A673 (cell line): Measurements from ENCODE around the gene ATXN7L2. TPM values are rescaled to one million over a fixed set of nuclear protein-coding genes. Genes with fewer than 3 reads are reported as not detected.

ENCODE experiments used
- BruUV-seq: library from RNA; stranded (reverse); fragments of 400-500 nt; replicated peaks from 2 replicates; lab custom pipeline; 2021; lab: Mats Ljungman, UMichigan
- CTCF ChIA-PET: fragments of 300-600 bp; sonication (Branson Sonifier 250); formaldehyde crosslinking; loops from one replicate; lab custom pipeline; 2022; ENCODE audit warnings: antibody characterized with exemption; lab: Charles Lee
- POLR2A ChIA-PET: fragments of 300-600 bp; sonication (Branson Sonifier 250); formaldehyde crosslinking; loops from one replicate; lab custom pipeline; 2022; ENCODE audit warnings: antibody characterized with exemption; ENCODE audit not compliant: low non-redundant PET; lab: Charles Lee
- DNase-seq: peaks from one replicate; pipeline ENCODE4 v3.0.0-alpha.2; 2015; ENCODE audit warnings: low spot score
- H3K27ac ChIP-seq: fragments of 200-600 bp; sonication (generic); 2 replicates; pipeline ENCODE4 v1.5.1; 2016; ENCODE audit warnings: mixed run types, low read depth, mild to moderate bottlenecking, mixed read lengths, antibody characterized with exemption, low read length; ENCODE audit not compliant: poor library complexity, severe bottlenecking
- H3K27me3 ChIP-seq: fragments of 200-600 bp; sonication (generic); replicated peaks from 2 replicates; pipeline ENCODE4 v1.6.1; 2017; ENCODE audit warnings: mixed run types, low read depth, mild to moderate bottlenecking, mixed read lengths, antibody characterized with exemption, low read length; ENCODE audit not compliant: insufficient read depth, poor library complexity
- H3K36me3 ChIP-seq: fragments of 200-600 bp; sonication (generic); 2 replicates; pipeline ENCODE4 v1.6.1; 2016; ENCODE audit warnings: mixed run types, mild to moderate bottlenecking, mixed read lengths, antibody characterized with exemption, low read length; ENCODE audit not compliant: insufficient read depth, poor library complexity, severe bottlenecking
- H3K4me1 ChIP-seq: fragments of 200-600 bp; sonication (generic); 2 replicates; pipeline ENCODE4 v1.6.1; 2017; ENCODE audit warnings: mixed run types, mild to moderate bottlenecking, mixed read lengths, antibody characterized with exemption, low read length; ENCODE audit not compliant: insufficient read depth, poor library complexity, severe bottlenecking
- H3K4me3 ChIP-seq: fragments of 200-600 bp; sonication (generic); 2 replicates; pipeline ENCODE4 v1.5.1; 2016; ENCODE audit warnings: low read depth, mixed run types, mild to moderate bottlenecking, mixed read lengths, low read length; ENCODE audit not compliant: poor library complexity, severe bottlenecking
- H3K9me3 ChIP-seq: fragments of 200-600 bp; sonication (generic); 2 replicates; pipeline ENCODE4 v1.6.1; 2016; ENCODE audit warnings: mixed run types, low read depth, mild to moderate bottlenecking, mixed read lengths, antibody characterized with exemption, low read length; ENCODE audit not compliant: poor library complexity, severe bottlenecking
- EZH2 ChIP-seq: fragments of 200-600 bp; sonication (generic); IDR thresholded peaks from 2 replicates; pipeline ENCODE4 v1.6.1; 2017; ENCODE audit warnings: borderline replicate concordance, low read depth, mild to moderate bottlenecking, mixed read lengths, antibody characterized with exemption, low read length; ENCODE audit not compliant: poor library complexity, severe bottlenecking
- intact Hi-C: fragments of 100-400 bp; cut with micrococcal nuclease; formaldehyde crosslinking; loops from one replicate; pipeline ENCODE4 v1.10.0; 2022; ENCODE audit not compliant: unreplicated experiment
- total RNA-seq: library from RNA; stranded (reverse); gene quantifications from 2 replicates; pipeline ENCODE4 v1.2.3, GENCODE V29; 2021
- TF ChIP-seq, protein P1 (sequence below): fragments of 300-800, 200-600 bp; sonication (generic); conservative IDR thresholded peaks from 2 replicates; pipeline ENCODE4 v1.5.1; 2017; ENCODE audit warnings: low read depth, mild to moderate bottlenecking, antibody characterized with exemption, low read length, moderate library complexity, mixed read lengths

ATXN7L2 gene
- total RNA-seq, 1 experiment from 2014 or later = 16.3 TPM

DNA sequence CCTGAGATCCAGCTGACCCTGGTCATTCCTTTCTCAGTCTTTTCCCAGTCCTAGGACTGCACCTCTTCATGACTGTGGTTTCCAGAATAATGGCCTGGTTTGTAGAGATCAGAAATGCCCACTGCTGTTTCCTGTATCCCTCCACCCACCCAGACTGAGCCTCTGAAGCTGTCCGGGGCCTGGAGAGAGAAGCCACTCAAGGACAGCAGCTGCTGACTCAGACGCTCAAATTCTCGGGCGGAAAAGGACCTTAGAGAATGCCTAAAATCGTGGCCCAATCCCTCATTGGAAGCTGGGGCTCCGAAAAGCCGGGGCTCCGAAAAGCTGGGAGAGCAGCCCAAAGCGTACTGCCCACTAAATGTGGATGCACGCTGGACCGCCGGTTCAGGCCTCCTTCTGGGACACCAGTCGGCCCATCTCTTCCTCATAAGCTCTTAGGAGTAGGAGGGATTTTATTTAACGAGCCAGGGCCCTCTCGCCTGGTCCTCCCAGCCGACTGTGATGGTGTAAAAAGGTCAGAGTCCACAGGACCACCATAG, 48.2 kb downstream of the ATXN7L2 start:
- CTCF ChIA-PET = interaction anchor here (0.8 to 2.7 kb wide), 8 partner anchors 8 to 330 kb away, joined by 3 to 28 read pairs (median 5); partner anchors contain the start of gene CYB561D1
- POLR2A ChIA-PET = no interaction called here
- Histone ChIP-seq H3K4me1 (peaks cover 8% of the 10 kb centered on the region), H3K4me3 (no peak overlapping the region), H3K36me3 (no peaks in the 10 kb centered on the region), H3K27ac (no peak overlapping the region), H3K9me3 (no peaks in the 10 kb centered on the region), H3K27me3 (no peaks in the 10 kb centered on the region)
- intact Hi-C loops = loop anchor here (2.0 to 5.0 kb wide), 2 partner anchors 33 to 270 kb away; no protein-coding TSS in a partner anchor
- TF ChIP-seq EZH2 = no peak
- TF ChIP-seq, protein P1, sequence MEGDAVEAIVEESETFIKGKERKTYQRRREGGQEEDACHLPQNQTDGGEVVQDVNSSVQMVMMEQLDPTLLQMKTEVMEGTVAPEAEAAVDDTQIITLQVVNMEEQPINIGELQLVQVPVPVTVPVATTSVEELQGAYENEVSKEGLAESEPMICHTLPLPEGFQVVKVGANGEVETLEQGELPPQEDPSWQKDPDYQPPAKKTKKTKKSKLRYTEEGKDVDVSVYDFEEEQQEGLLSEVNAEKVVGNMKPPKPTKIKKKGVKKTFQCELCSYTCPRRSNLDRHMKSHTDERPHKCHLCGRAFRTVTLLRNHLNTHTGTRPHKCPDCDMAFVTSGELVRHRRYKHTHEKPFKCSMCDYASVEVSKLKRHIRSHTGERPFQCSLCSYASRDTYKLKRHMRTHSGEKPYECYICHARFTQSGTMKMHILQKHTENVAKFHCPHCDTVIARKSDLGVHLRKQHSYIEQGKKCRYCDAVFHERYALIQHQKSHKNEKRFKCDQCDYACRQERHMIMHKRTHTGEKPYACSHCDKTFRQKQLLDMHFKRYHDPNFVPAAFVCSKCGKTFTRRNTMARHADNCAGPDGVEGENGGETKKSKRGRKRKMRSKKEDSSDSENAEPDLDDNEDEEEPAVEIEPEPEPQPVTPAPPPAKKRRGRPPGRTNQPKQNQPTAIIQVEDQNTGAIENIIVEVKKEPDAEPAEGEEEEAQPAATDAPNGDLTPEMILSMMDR = no peak
- no peak for DNase-seq
- BruUV-seq = no TSS peak

DNA sequence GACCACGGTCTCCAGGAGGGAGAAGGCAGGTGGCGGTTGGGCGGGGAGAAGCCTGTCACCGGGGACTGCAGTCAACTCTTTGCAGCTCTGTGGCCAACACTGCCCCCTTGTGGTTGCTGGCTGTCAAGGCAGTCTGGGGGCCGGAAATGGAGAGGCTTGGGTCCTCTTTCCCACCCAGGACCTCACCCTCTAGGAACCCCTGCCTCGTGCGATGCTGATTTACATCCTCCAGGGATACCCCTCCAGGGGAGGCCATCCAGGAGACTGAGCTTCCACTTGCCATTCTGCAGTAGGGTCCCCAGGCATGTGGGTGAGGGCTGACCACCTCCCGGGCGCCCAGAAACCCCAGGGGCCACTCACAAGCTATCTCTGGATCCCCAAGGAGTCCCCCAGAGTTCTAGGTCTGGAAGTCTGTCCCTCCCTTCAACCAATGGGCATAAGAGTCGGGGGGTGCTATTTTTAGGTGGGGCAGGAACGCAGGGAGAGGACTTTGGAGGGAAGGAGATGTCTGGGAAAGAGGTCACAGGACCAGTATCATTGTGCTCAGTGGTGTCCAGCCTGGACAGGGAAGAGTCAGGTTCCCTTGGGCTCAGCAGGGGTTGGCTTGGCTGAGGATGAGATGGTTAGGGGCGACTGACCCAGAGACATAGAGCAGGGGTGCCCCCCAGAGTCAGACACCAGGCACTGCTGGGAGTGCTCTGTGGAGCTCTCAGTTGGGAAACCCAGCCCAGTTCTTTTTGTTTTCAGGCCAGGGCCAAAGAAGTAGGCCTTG, 48.8 kb downstream of the ATXN7L2 start:
- no peaks in the 10 kb centered on the region for H3K36me3 ChIP-seq
- peak; percentile 85 for DNase-seq
- no peaks in the 10 kb centered on the region for H3K27me3 ChIP-seq
- no peaks in the 10 kb centered on the region for H3K9me3 ChIP-seq
- CTCF ChIA-PET = interaction anchor here (0.5 to 2.7 kb wide), 12 partner anchors 9 to 531 kb away, joined by 3 to 28 read pairs (median 4); partner anchors contain the start of gene CYB561D1
- intact Hi-C loops = loop anchor here (1.0 to 5.0 kb wide), 4 partner anchors 34 to 270 kb away; no protein-coding TSS in a partner anchor
- H3K27ac ChIP-seq = no peak overlapping the region
- no peak overlapping the region for H3K4me3 ChIP-seq
- TF ChIP-seq, protein P1 = peak; percentile 92
- no peak for TF ChIP-seq EZH2
- BruUV-seq = no TSS peak
- H3K4me1 ChIP-seq = peaks cover 8% of the 10 kb centered on the region
- POLR2A ChIA-PET = no interaction called here

DNA sequence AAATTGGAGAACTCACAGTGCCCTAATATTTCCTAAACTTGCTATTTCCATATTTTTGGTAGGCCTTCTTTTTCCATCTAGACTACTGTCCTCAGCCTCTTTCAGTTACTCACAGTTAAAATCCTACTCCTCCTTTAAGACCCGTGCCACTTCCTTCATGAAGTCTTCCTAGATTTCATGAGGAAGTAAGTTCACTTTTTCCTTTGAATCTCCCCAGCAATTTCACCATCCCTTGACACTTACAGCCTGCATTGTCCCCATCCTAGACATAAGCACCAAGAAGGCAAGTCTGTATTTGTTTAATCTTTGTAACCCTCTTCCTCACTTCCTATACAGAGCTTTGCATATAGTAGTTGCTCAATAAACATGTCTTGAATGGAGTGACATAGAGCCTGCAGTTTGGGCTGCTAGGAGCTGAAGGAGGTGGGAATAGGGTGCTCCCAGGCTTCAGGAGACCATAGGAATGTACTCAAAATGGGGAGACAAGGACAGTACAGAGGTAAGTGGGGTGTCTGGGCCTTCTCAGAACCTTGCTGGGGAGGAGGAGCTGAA, 50.7 kb downstream of the ATXN7L2 start:
- DNase-seq = no peak
- no peak for TF ChIP-seq EZH2
- TF ChIP-seq, protein P1 = no peak
- no peak overlapping the region for H3K27ac ChIP-seq
- no peaks in the 10 kb centered on the region for H3K36me3 ChIP-seq
- CTCF ChIA-PET = interaction anchor here (0.7 to 1.3 kb wide), 3 partner anchors 12 to 742 kb away, joined by 4 to 7 read pairs (median 7); no protein-coding TSS in a partner anchor
- no peak overlapping the region for H3K4me3 ChIP-seq
- no peaks in the 10 kb centered on the region for H3K27me3 ChIP-seq
- intact Hi-C loops = loop anchor here (5.0 kb wide), 1 partner anchor 272 kb away; no protein-coding TSS in a partner anchor
- H3K4me1 ChIP-seq = peaks cover 8% of the 10 kb centered on the region
- no TSS peak for BruUV-seq
- POLR2A ChIA-PET = no interaction called here
- H3K9me3 ChIP-seq = no peaks in the 10 kb centered on the region
